ENCODE data around the gene ALG9. TPM values are rescaled to one million over a fixed set of nuclear protein-coding genes. Genes with fewer than 3 reads are reported as not detected.
"Not testable (repeated sequence)": the region's sequence is repeated elsewhere in the genome, so short reads cannot be mapped to it uniquely, and the experiment has no call there.

The ALG9 gene
- total and polyA plus RNA-seq, 2 of the 4 experiments (the other 2 are of a cell fraction), result 20.7 to 35.7 TPM

- no peak overlapping the region for H4K5ac ChIP-seq (ENCODE audit: low read depth, low read length)
- no peak overlapping the region for H3K14ac ChIP-seq (replicated peaks; ENCODE audit: low read depth, low read length)
- no peak for DNase-seq
- H3K9ac ChIP-seq (ENCODE audit: low read depth, low read length), result no peak overlapping the region
- intact Hi-C loops (cut with micrococcal nuclease) (no loop called here), dilution Hi-C loops (cut with HindIII; ENCODE audit: low sequenced_read_pairs, unreplicated experiment) (no loop called here), in situ Hi-C loops (cut with MboI; ENCODE audit: low sequenced_read_pairs) (no loop called here)
- no peaks in the 10 kb centered on the region for H3K4me1 ChIP-seq (ENCODE audit: control insufficient read depth, insufficient read depth, low read length)
- no peak overlapping the region for H3K18ac ChIP-seq (ENCODE audit: low read depth, low read length)
- H2BK120ac ChIP-seq (ENCODE audit: low read depth, low read length), result no peak overlapping the region
- H3K27me3 ChIP-seq (ENCODE audit: control insufficient read depth, insufficient read depth, low read length), result no peaks in the 10 kb centered on the region
- H3K4me3 ChIP-seq (ENCODE audit: insufficient read depth, low read depth, low read length), result no peak overlapping the region
- ChIA-PET POLR2A (ENCODE audit: unreplicated experiment) (no interaction called here), CTCF (no interaction called here)
- H3K23ac ChIP-seq (ENCODE audit: low read depth, low read length), result no peak overlapping the region
- no peak overlapping the region for H2BK20ac ChIP-seq (ENCODE audit: low read depth, low read length)
- no peak overlapping the region for H3K4ac ChIP-seq (ENCODE audit: low read depth, low read length)
- no peak overlapping the region for H3K56ac ChIP-seq (ENCODE audit: extremely low read depth, insufficient read depth, low read length)
- no peaks in the 10 kb centered on the region for H3K36me3 ChIP-seq (ENCODE audit: control insufficient read depth, insufficient read depth, low read length)
- WGBS, 2 experiments (ENCODE audit: extremely low coverage in 2 of 2, insufficient read length in 1 of 2), result no CpG with 5 or more reads among the region's 4 CpGs
- no peaks in the 10 kb centered on the region for H3K9me1 ChIP-seq (ENCODE audit: insufficient read depth, low read length)
- H3K27ac ChIP-seq (ENCODE audit: insufficient read depth, low read length), result no peak overlapping the region
- H2AK9ac ChIP-seq (replicated peaks; ENCODE audit: low read depth, low read length, poor library complexity), result no peak overlapping the region
- no peaks in the 10 kb centered on the region for H3K79me1 ChIP-seq (ENCODE audit: low read depth in 1 of 2, low read length in 2 of 2)
- no peaks in the 10 kb centered on the region for H3K9me3 ChIP-seq (ENCODE audit: control insufficient read depth, insufficient read depth, low read length)
- H4K20me1 ChIP-seq (ENCODE audit: insufficient read depth, low read length), result no peaks in the 10 kb centered on the region
- no TSS peak for BruUV-seq (replicated peaks)
- no peak overlapping the region for H2AK5ac ChIP-seq (ENCODE audit: low read depth, low read length)
- H2BK15ac ChIP-seq (ENCODE audit: low read depth, low read length), result no peak overlapping the region
- no peak overlapping the region for H4K8ac ChIP-seq (ENCODE audit: low read depth in 2 of 2, low read length in 2 of 2)
- H4K91ac ChIP-seq (ENCODE audit: insufficient read depth, low read depth, low read length), result no peak overlapping the region
- no peak for ATAC-seq (ENCODE audit: low read depth)
- H2BK5ac ChIP-seq (ENCODE audit: low read depth, low read length, poor library complexity, severe bottlenecking), result no peak overlapping the region
- TF ChIP-seq CHD1 (IDR thresholded peaks at IDR 0.05; ENCODE audit: low read depth, low read length) (no peak), CEBPB (IDR thresholded peaks at IDR 0.05; ENCODE audit: low read depth, low read length) (peak; percentile 44; the same call in 1 of the 2 replicates), RFX5 (IDR thresholded peaks at IDR 0.05; ENCODE audit: low read depth, low read length) (no peak)
- no peak overlapping the region for H2AFZ ChIP-seq (replicated peaks; ENCODE audit: low read length, poor library complexity)
- H3K4me2 ChIP-seq (ENCODE audit: low read depth, low read length), result no peak overlapping the region
Measured at GRCh38 chr11:111886032-111886431, 14.7 kb upstream of the ALG9 start.

- H3K36me3 ChIP-seq (ENCODE audit: control insufficient read depth, insufficient read depth, low read length); H3K4me2 ChIP-seq (ENCODE audit: low read depth, low read length); H3K9me1 ChIP-seq (ENCODE audit: insufficient read depth, low read length); DNase-seq; H4K8ac ChIP-seq (ENCODE audit: low read depth in 2 of 2, low read length in 2 of 2); H3K9me3 ChIP-seq (ENCODE audit: control insufficient read depth, insufficient read depth, low read length); H2BK120ac ChIP-seq (ENCODE audit: low read depth, low read length); H2BK20ac ChIP-seq (ENCODE audit: low read depth, low read length); H4K5ac ChIP-seq (ENCODE audit: low read depth, low read length); H2AK5ac ChIP-seq (ENCODE audit: low read depth, low read length); H3K56ac ChIP-seq (ENCODE audit: extremely low read depth, insufficient read depth, low read length); H3K27me3 ChIP-seq (ENCODE audit: control insufficient read depth, insufficient read depth, low read length); H2BK5ac ChIP-seq (ENCODE audit: low read depth, low read length, poor library complexity, severe bottlenecking); ATAC-seq (ENCODE audit: low read depth); H4K91ac ChIP-seq (ENCODE audit: insufficient read depth, low read depth, low read length); H3K9ac ChIP-seq (ENCODE audit: low read depth, low read length); H2BK15ac ChIP-seq (ENCODE audit: low read depth, low read length); in situ Hi-C loops (cut with MboI; ENCODE audit: low sequenced_read_pairs); BruUV-seq (replicated peaks); H3K4me3 ChIP-seq (ENCODE audit: insufficient read depth, low read depth, low read length); H2AFZ ChIP-seq (replicated peaks; ENCODE audit: low read length, poor library complexity); H3K27ac ChIP-seq (ENCODE audit: insufficient read depth, low read length); H2AK9ac ChIP-seq (replicated peaks; ENCODE audit: low read depth, low read length, poor library complexity); H3K23ac ChIP-seq (ENCODE audit: low read depth, low read length); H3K4me1 ChIP-seq (ENCODE audit: control insufficient read depth, insufficient read depth, low read length); H3K18ac ChIP-seq (ENCODE audit: low read depth, low read length); dilution Hi-C loops (cut with HindIII; ENCODE audit: low sequenced_read_pairs, unreplicated experiment); intact Hi-C loops (cut with micrococcal nuclease); H4K20me1 ChIP-seq (ENCODE audit: insufficient read depth, low read length); H3K79me1 ChIP-seq (ENCODE audit: low read depth in 1 of 2, low read length in 2 of 2); H3K14ac ChIP-seq (replicated peaks; ENCODE audit: low read depth, low read length); POLR2A ChIA-PET (ENCODE audit: unreplicated experiment); H3K4ac ChIP-seq (ENCODE audit: low read depth, low read length): not testable (repeated sequence)
- no CpG with 5 or more reads among the region's 4 CpGs for WGBS, 2 experiments (ENCODE audit: extremely low coverage in 2 of 2, insufficient read length in 1 of 2)
- CTCF ChIA-PET, result interaction anchor here (0.6 kb wide), 1 partner anchor 24 kb away, joined by 4 read pairs; no protein-coding TSS in a partner anchor
Measured at GRCh38 chr11:111885053-111885452, 13.7 kb upstream of the ALG9 start.
